ENCODE data around the gene MNT.
"Not testable (repeated sequence)": the region's sequence is repeated elsewhere in the genome, so short reads cannot be mapped to it uniquely, and the experiment has no call there.

Gene MNT, protein sequence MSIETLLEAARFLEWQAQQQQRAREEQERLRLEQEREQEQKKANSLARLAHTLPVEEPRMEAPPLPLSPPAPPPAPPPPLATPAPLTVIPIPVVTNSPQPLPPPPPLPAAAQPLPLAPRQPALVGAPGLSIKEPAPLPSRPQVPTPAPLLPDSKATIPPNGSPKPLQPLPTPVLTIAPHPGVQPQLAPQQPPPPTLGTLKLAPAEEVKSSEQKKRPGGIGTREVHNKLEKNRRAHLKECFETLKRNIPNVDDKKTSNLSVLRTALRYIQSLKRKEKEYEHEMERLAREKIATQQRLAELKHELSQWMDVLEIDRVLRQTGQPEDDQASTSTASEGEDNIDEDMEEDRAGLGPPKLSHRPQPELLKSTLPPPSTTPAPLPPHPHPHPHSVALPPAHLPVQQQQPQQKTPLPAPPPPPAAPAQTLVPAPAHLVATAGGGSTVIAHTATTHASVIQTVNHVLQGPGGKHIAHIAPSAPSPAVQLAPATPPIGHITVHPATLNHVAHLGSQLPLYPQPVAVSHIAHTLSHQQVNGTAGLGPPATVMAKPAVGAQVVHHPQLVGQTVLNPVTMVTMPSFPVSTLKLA

DNA sequence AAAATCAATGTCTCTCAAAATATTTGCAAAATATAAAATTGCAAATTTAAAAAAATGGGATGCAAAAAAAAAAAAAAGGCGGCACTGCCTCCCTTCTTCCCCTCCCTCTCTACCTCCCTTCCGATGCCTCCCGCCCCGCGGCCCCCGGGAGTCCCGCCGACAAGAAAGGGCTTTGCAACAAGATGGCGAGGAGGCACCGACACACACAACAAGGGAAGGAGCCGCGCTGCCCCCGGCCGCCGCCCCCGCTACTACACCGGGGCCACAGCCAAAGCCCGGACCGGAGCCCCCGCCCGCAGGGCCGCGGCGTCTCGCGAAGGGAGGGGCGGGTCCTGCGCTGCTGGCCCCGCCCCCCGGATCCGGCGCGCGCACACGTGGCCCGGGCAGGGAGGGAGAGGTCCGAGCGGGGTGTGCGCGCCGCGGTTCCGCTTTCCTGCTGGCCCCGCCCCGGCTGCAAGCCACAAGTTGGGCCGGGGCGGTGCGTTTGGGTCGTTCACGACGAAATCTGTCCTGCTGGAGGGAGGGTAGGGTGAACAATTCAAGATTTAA lies at the start of gene MNT:
Gene MNT, minus strand, starts transcription at position 184 of the 549 bp plus-strand sequence. CDS start 348 bp downstream, outside the sequence.
- DNase-seq (ENCODE audit: low spot score) = peak; percentile 95

DNA sequence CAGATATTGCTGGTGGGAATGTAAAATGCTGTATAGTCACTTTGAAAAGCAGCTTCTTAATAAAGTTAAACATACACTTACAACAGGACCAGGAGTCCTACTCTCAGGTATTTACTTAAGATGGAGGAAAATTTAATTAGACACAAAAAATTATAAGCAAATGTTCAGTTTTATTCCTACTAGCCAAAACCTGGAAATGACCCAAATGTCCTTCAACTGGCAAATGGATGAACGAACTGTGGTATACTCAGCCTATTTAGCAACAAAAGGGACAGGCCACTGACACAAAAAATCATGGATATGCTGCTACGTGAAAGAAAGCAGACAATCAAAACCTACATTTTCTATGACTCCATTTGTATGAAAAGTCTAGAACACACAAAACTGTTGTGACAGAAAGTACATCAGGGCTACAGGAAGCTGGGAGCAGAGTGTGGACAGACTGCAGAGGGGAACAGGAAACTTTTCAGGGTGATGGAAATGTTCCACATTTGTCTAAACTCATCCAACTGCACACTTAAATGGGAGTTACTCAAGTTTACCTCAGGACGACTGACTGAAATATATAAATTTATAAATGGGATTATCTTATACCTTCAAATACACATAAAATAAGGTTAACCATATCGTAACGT lies 49.3 kb upstream of the MNT start:
- DNase-seq (ENCODE audit: low spot score) = no peak

DNA sequence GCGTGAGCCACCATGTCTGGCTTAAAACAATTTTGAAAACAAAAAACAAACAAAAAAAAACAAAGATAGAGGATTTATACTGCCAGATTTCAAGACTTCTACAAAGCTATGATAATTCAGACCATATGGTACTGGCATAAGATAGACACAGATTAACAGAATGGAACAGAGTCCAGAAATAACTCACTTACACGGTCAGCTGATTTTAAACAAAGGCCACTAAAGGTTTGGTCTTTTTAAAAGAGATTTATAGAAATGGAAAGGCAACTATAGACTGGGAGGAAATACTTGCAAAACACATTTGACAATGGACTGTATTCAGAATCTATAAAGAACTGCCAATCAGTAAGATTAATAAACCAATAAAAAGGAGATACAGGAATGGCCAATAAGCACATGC lies 48.6 kb upstream of the MNT start:
- no peak for DNase-seq (ENCODE audit: low spot score)

DNA sequence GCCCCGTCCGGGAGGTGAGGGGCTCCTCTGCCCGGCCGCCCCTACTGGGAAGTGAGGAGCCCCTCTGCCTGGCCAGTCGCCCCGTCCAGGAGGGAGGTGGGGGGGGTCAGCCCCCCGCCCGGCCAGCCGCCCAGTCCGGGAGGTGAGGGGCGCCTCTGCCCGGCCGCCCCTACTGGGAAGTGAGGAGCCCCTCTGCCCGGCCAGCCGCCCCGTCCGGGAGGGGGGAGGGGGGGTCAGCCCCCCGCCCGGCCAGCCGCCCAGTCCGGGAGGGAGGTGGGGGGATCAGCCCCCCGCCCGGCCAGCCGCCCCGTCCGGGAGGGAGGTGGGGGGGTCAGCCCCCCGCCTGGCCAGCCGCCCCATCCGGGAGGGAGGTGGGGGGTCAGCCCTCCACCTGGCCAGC lies 46.6 kb upstream of the MNT start:
- not testable (repeated sequence) for DNase-seq (ENCODE audit: low spot score)

DNA sequence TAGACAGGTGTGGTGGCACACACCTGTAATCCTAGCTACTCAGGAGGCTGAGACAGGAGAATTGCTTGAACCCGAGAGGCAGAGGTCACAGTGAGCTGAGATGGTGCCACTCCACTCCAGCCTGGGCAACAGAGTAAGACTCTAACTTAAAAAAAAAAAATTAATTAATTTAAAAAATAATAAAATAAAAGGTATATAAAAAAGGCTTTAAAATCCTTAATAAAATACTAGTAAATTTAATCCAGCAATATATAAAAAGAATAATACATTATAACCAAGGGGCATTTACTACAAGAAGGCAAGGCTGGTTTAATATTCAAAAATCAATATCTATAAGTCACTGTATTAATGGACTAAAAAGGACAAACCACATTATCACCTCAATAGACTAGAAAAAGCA lies 44.8 kb upstream of the MNT start:
- DNase-seq (ENCODE audit: low spot score) = no peak

DNA sequence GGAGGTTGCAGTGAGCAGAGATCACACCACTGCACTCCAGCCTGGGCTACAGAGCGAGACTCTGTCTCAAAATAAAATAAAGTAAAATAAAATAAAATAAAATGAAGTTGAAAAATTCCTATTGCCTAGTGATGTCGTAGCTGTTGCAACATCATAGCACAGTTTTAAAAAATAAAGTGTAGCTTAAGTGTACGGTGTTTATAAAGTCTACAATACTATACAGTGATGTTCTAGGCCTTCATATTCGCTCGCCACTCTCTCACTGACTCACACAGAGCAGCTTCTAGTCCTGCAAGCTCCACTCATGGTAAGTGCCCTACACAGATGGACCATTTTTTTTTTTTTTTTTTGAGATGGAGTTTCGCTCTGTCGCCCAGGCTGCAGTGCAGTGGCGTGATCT lies 43.5 kb upstream of the MNT start:
- no peak for DNase-seq (ENCODE audit: low spot score)

DNA sequence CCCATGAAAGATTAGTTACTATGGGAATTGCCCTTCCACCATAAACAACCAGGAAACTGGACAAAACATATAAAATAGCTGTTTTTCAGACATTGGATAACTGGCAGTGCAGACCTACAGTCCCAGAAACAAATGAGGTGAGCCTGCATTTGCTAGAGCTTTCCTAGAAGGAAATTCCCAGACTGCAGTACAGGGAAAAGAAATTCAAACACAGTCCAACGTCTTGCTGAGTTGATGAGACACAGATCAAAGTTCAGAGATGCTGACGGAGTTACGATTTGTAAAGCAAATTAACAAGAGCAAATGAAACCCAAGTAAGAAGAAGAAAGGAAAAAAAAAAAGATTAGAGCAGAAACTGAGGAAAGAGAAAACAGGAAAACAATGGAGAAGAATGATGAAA lies 41.3 kb upstream of the MNT start:
- no peak for DNase-seq (ENCODE audit: low spot score)

DNA sequence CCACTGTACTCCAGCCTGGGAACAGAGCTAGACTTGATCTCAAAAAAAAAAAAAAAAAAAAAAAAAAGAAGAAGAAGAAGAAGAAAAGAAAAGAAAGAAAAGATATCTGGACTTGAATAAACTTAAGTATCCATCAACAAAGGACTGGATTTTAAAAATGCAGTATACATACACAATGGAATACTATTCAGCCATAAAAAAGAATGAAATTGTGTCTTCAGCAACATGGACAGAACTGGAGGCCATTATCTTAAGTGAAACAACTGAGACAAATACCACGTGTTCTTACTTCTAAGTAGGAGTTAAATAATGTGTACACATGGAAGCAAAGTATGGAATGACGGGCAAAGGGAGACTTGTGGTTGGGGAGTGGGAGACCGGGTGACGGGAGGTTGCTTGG lies 40.1 kb upstream of the MNT start:
- DNase-seq (ENCODE audit: low spot score) = no peak

DNA sequence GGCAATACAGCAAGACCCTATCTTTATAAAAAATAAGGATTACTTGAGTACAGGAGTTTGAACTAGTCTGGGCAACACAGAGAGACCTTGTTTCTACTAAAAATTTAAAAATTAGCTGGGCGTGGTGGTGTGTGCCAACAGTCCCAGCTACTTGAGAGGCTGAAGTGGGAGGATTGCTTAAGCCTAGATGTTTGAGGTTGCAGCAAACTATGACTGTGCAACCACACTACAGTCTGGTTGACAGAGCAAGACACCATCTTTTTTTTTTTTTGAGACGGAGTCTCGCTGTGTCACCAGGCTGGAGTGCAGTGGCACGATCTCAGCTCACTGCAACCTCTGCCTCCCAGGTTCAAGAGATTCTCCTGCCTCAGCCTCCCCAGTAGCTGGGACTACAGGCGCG lies 39.1 kb upstream of the MNT start:
- not testable (repeated sequence) for DNase-seq (ENCODE audit: low spot score)

DNA sequence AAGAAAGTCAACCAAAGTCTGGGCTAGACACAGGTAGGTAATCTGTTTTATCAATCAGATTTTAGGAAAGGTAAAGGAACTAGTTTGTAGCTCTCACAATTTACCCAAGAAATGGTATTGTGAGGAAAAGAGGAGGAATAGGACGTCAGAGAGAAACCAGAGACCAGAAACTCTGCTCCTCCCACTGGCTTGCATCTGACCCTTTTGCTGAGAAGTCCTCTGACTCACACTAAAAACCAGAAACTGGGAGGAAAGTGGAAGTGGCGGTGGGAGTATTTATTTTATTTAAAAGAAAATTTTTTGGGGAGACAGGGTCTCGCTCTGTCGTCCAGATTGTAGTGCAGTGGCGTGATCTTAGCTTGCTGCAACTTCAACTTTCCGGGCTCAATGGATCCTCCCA lies 38.0 kb upstream of the MNT start:
- DNase-seq (ENCODE audit: low spot score) = peak; percentile 56

DNA sequence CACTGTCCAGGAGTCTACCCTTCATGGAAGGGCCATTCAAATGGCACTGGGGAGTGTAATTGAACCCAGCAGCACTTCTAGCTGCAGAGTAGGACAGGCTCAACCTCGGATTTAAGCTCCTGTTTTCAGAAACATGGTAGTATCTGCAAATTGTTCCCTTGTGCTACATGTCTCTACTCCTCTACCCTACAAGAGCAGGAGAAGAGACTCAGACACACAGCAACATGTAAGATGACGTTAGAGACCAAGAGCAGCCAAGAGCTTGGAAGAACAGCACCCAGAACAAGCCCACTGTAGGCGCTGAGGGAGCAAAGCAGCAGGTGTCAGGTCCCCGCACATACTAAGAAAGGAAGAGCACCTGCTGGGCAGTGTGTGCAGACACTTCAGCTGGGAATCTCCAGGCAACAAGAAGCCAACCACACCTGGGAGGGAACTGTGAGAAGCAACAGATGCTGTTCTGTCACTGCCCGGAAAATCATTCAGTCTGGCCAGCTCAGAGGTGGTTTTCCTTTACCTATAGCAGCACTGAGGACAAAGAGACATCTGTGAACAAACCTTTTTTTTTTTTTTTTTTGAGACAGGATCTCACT lies 35.6 kb upstream of the MNT start:
- no peak for DNase-seq (ENCODE audit: low spot score)

DNA sequence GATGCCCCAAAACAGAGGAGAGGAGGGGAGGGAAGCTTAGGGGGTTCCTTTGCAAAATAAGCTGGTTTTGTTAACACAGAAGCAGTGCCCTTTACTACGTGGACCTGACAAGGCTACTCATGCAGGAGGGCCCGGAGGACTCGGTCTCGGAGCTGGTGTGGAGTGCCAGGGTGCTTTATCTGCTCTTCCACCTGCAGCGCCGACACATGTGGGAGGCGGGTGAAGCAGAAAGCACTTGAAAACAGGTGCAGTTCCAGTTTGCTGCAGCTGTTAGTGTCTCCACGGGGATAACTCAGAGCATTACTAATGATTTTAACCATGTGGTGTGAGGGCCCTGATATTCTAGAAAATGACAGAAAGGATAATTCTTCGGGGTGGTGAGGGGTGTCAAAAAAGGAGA lies 35.0 kb upstream of the MNT start:
- no peak for DNase-seq (ENCODE audit: low spot score)

DNA sequence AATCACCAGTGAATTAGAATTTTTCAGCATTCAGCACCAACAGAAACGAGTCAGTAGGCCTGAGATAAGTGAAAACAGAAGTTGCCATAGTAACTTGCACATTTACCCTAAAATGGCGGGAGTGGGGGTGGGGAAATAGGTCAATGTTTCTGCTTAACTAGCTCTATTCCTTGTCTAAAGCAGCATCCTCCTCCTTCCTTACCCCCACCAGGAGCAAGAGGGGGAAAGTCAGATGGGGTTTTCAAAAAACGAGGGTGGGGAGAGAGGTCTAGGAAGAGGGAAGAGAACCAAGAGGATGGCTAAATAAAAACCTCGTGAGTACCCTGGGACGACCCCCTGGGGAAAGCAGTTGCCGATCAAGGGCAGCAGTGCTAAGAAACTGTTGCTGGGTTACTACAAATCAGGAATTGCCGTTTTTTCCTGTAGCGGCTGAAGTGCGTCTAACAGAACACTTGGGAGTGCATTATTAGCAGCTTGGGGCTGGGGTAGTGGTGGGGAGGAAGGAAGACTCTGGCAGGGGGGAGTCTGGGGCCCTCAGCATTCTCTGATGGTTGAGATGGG lies 34.4 kb upstream of the MNT start:
- no peak for DNase-seq (ENCODE audit: low spot score)

DNA sequence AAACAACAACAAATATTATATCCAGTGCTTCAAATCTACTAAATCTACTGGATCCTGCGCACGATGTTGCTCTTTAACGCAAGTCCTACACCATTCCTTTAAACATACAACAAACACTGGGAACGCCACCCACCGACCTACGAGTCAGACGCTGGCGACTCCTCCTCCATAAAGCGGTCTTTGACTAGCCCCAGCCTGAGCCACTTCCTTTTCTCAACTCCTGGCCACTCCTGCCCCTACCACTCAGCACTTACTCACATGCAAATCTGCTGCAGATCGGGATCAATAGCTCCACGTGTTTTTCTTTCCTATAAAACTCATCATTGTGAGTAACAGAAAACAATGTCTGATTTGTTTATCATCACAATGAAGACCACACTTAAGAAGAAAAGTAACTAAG lies 32.8 kb upstream of the MNT start:
- DNase-seq (ENCODE audit: low spot score) = no peak

DNA sequence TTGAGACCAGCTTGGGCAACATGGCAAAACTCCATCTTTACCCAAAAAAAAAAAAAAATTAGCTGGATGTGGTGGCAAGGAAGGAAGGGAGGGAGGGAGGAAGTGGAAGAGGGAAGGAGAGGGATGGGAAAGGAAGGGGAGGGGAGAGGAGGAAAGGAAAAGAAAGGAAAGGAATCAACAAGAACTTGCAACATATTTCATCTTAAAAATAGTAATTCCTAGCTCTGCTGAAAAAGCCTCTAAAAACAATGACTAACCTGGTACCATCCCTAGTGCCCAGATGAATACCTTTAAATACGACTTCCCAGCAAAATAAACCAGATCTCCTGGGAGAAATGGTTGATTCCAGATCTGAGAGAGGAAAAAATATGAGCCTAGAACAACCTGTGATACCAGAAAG lies 27.1 kb upstream of the MNT start:
- DNase-seq (ENCODE audit: low spot score) = no peak

DNA sequence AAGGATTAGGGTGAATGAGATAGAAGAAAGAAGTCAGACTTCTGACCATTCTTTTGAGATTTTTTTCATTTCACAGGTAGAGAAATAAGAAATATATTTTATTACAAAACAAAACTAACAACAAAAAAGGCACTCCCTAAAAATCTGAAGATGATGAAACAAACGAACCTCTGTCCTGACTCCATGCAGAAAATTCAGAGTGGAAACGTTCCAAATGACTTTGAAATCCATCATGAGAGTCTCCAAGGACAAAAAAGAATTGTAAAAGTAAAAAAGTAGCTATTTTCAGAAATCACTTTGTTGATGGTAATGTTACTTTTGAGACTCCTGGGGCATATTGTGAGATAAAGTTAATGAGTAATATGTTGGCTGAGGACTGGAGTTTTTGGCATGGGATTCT lies 26.4 kb upstream of the MNT start:
- no peak for DNase-seq (ENCODE audit: low spot score)

DNA sequence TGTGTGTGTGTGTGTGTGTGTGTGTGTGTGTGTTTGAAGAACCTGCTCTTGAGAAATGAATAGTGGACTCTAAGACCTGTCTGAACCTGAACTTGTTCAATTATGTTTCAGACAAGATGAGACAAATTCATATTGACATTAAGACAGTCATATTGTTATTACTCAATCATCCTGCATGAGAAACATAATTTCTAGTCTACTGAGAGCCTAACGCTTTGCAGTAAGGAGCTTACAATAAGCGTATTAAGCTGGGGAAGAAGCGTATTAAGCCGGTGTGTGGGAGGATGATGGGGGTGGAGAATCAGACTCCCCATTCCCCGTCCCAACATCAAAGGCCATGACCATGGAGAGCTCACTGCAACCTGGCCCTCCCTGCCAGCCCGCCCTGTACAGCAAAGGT lies 22.4 kb upstream of the MNT start:
- DNase-seq (ENCODE audit: low spot score) = no peak

DNA sequence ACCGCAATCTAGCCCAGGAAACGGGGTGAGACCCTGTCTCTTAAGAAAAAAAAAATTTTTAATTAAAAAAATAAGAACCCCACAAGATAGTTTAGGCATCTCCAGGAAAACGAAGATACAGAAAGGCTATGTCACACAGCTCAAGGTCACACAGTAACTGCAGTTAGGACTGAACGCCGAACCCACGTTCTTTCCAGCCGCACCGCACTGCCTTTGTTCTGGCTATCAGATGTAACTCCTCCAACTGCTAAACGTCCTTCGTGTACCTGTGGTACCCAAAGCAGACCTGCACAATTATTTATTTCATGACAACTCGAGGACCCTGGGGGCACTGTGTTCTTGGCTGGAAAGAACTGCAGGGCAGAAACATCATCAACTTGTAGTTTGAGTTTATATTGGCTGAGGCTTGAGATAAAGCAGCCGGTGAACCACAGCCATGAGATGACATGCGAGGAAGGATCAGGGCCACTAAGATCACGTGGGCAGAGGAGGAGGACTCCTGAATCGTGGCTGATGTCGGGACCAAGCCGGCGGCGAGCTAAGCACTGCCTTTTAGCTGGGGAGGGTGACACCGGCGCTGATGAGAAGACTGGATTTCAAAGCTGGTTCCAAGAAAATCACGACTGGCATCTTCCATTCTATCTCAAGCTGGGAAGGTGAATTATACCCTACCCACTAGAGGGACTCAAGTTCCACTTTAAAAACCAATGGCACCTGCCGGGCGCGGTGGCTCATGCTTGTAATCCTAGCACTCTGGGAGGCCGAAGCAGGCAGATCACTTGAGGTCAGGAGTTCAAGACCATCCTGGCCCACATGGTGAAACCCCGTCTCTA lies 20.7 kb upstream of the MNT start:
- DNase-seq (ENCODE audit: low spot score) = no peak

DNA sequence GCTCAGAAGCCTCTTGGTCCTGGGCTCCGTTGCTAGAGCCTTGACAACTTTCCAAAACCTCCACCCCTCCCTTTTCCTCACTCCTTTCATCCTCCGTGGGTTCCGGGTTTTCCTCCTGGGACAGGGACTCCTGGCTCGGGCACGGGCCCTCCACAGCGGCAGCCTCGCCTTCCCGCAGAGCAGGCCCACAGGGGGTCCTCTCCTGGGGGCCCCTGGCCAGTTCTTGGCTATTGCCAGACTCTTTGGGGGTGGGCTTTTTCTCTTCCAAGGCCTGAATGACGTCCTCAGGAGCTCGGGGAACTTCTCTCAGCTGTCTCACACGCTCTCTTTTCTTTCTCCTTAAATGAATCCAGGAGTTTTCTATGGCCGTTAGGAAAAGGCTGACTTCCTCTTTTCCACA lies 19.3 kb upstream of the MNT start:
- no peak for DNase-seq (ENCODE audit: low spot score)

DNA sequence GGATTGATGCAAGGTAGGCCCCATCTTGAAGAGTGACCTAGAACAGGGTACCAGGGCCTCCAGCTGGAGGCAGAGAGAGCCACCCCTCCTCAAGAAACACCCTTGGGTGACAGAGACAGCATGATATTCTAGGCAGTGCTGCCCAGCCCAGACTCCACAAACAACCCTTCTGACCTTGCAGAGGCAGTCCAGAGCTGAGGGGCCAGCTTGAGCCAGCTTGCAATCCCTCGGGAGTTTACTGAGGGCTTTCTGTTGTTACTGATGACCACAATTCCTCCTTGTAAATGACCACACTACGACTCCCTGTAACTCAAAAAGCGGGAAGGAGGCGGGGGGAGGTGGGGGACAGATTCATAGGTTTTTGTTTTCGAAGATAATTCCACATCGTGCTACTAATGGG lies 18.6 kb upstream of the MNT start:
- DNase-seq (ENCODE audit: low spot score) = no peak

DNA sequence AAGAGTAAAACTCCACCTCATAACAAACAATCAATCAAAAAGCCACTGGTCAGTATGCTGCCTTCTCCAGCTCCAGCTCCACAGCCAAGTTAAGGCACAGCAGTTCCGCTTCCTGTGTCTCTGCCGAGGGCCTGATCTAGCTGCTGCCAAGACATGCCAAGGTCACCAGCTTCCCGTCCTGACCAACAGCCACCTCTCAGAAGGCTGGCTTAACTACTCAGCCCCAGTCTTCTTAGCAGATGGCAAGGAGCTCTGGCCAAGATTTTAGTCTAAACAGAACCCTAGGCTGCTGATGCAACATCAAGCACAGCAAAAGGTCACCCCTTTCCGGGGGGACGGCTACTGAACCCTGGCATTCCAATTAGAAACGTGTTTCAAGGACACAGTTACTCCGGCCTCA lies 17.7 kb upstream of the MNT start:
- peak; percentile 62 for DNase-seq (ENCODE audit: low spot score)
